SK-N-SH (cell line): Measurements from ENCODE around the gene TGIF1. TPM values are rescaled to one million over a fixed set of nuclear protein-coding genes. Genes with fewer than 3 reads are reported as not detected.

Experiments
- CTCF ChIA-PET: fragments of 300-600, 350-600 bp; formaldehyde crosslinking; extraction: SDS; loops from one replicate; lab custom pipeline; 2021; lab: Yijun Ruan, JAX
- POLR2A ChIA-PET: fragments of 350-600 bp; sonication (Branson Sonifier 250); formaldehyde crosslinking; extraction: SDS; loops from one replicate; lab custom pipeline; 2020; ENCODE audit warnings: antibody characterized with exemption, inconsistent platforms; lab: Yijun Ruan, JAX
- DNase-seq: peaks from one replicate; pipeline ENCODE4 v3.0.0; 2012
- H2AFZ ChIP-seq: fragments of 200-600 bp; sonication (generic); 2 replicates; pipeline ENCODE4 v1.8.1; 2016; ENCODE audit warnings: antibody characterized with exemption, mild to moderate bottlenecking, low read depth
- H3F3A ChIP-seq: fragments of 200-600 bp; sonication (generic); replicated peaks from 2 replicates; pipeline ENCODE3; 2016; ENCODE audit warnings: antibody characterized with exemption, mild to moderate bottlenecking; ENCODE audit not compliant: insufficient read depth
- H3K27ac ChIP-seq, 2 experiments: fragments of 200-500 bp in 1 of 2; fragments of 200-600 bp in 1 of 2; sonication (Bioruptor generic) in 1 of 2; sonication (generic), shearing (Covaris generic) in 1 of 2; 2 replicates each; pipeline versions ENCODE4 v1.5.1 to v1.6.1; 2014 to 2016; ENCODE audit warnings: low read depth in 2 of 2, inconsistent platforms in 1 of 2, low read length in 1 of 2, mild to moderate bottlenecking in 1 of 2, mixed read lengths in 1 of 2
- H3K27me3 ChIP-seq: fragments of 200-600 bp; sonication (generic), shearing (Covaris generic); 2 replicates; pipeline ENCODE4 v1.6.1; 2016; ENCODE audit warnings: mixed run types; ENCODE audit not compliant: insufficient read depth
- H3K36me3 ChIP-seq, 2 experiments: fragments of 200-500 bp in 1 of 2; fragments of 200-600 bp in 1 of 2; sonication (Bioruptor generic) in 1 of 2; sonication (generic) in 1 of 2; replicated peaks in 1 of 2; 2 replicates each; pipeline versions ENCODE3 to v1.5.1; 2014 to 2016; ENCODE audit warnings: low read length in 1 of 2, mild to moderate bottlenecking in 1 of 2; ENCODE audit not compliant: insufficient read depth in 2 of 2, control insufficient read depth in 1 of 2
- H3K4me1 ChIP-seq, 2 experiments: fragments of 200-500 bp in 1 of 2; fragments of 200-600 bp in 1 of 2; sonication (Bioruptor generic) in 1 of 2; sonication (generic), shearing (Covaris generic) in 1 of 2; 2 replicates each; pipeline versions ENCODE4 v1.5.1 to v1.6.1; 2014 to 2016; ENCODE audit warnings: low read depth in 1 of 2, low read length in 1 of 2, mixed run types in 1 of 2; ENCODE audit not compliant: insufficient read depth in 2 of 2, control insufficient read depth in 1 of 2
- H3K4me2 ChIP-seq: fragments of 200-600 bp; sonication (generic), shearing (Covaris generic); 2 replicates; pipeline ENCODE4 v1.6.1; 2017; ENCODE audit warnings: mixed run types
- H3K4me3 ChIP-seq, 2 experiments: fragments of 200-500 bp in 1 of 2; fragments of 200-600 bp in 1 of 2; sonication (Bioruptor generic) in 1 of 2; sonication (generic), shearing (Covaris generic) in 1 of 2; 2 replicates each; pipeline versions ENCODE4 v1.5.1 to v1.8.1; 2014 to 2016; ENCODE audit warnings: low read depth in 2 of 2, inconsistent platforms in 1 of 2, low read length in 1 of 2, mild to moderate bottlenecking in 1 of 2, mixed read lengths in 1 of 2, moderate library complexity in 1 of 2
- H3K79me2 ChIP-seq: fragments of 200-600 bp; sonication (generic); 2 replicates; pipeline ENCODE4 v1.8.1; 2017; ENCODE audit warnings: mild to moderate bottlenecking; ENCODE audit not compliant: insufficient read depth
- H3K9ac ChIP-seq: fragments of 200-600 bp; sonication (generic); 2 replicates; pipeline ENCODE4 v1.6.1; 2017; ENCODE audit warnings: mixed run types
- H3K9me2 ChIP-seq: fragments of 200-600 bp; sonication (generic); 2 replicates; pipeline ENCODE4 v1.6.1; 2017; ENCODE audit warnings: mixed run types
- H3K9me3 ChIP-seq: fragments of 200-600 bp; sonication (generic); 2 replicates; pipeline ENCODE4 v1.6.1; 2017; ENCODE audit warnings: mixed run types, mild to moderate bottlenecking, moderate library complexity
- H4K20me1 ChIP-seq: fragments of 200-600 bp; sonication (generic); 2 replicates; pipeline ENCODE4 v1.6.1; 2017; ENCODE audit warnings: mild to moderate bottlenecking, mixed run types; ENCODE audit not compliant: insufficient read depth
- CHD2 ChIP-seq: fragments of 150-350 bp; IDR thresholded peaks from 2 replicates; pipeline ENCODE4 v1.6.1; 2018; ENCODE audit warnings: low read length; ENCODE audit not compliant: partially characterized antibody
- ELF1 ChIP-seq: IDR thresholded peaks from 2 replicates; pipeline ENCODE4 v1.4.0; 2012
- EP300 ChIP-seq, 2 experiments: IDR thresholded peaks; 2 replicates each; pipeline versions ENCODE4 v1.4.0 to v1.6.1; 2012; ENCODE audit warnings: borderline replicate concordance in 1 of 2, low read depth in 1 of 2, low read length in 1 of 2
- EZH2phosphoT487 ChIP-seq: fragments of 200-600 bp; sonication (generic); IDR thresholded peaks from 2 replicates; pipeline ENCODE4 v1.6.1; 2017; ENCODE audit warnings: low read depth, mixed run types, mild to moderate bottlenecking, antibody characterized with exemption, moderate library complexity, borderline replicate concordance
- FOSL2 ChIP-seq: IDR thresholded peaks from 2 replicates; pipeline ENCODE4 v1.4.0; 2012; ENCODE audit warnings: low read depth, mild to moderate bottlenecking, moderate library complexity, borderline replicate concordance
- FOXM1 ChIP-seq: IDR thresholded peaks from 2 replicates; pipeline ENCODE4 v1.4.0; 2012; ENCODE audit warnings: low read depth, mild to moderate bottlenecking
- JUND ChIP-seq: IDR thresholded peaks from 2 replicates; pipeline ENCODE4 v1.4.0; 2012
- MEF2A ChIP-seq: IDR thresholded peaks from 2 replicates; pipeline ENCODE4 v1.4.0; 2012; ENCODE audit warnings: low read depth, borderline replicate concordance
- POLR2AphosphoS5 ChIP-seq: IDR thresholded peaks from 2 replicates; pipeline ENCODE4 v1.6.1; 2012; ENCODE audit warnings: low read depth, low read length
- RAD21 ChIP-seq: IDR thresholded peaks from 2 replicates; pipeline ENCODE4 v1.6.1; 2012; ENCODE audit warnings: mild to moderate bottlenecking, low read length
- RXRA ChIP-seq: IDR thresholded peaks from 2 replicates; pipeline ENCODE4 v1.4.0; 2012; ENCODE audit warnings: low read depth, mild to moderate bottlenecking, borderline replicate concordance
- TAF1 ChIP-seq: IDR thresholded peaks from 2 replicates; pipeline ENCODE4 v1.6.1; 2012; ENCODE audit warnings: low read depth, mild to moderate bottlenecking, low read length, moderate library complexity, borderline replicate concordance
- TCF12 ChIP-seq: IDR thresholded peaks from 2 replicates; pipeline ENCODE4 v1.4.0; 2012
- WGBS: methylation state at CpG from one replicate; pipeline ENCODE4 v1.1.6; 2017; ENCODE audit warnings: low lambda C conversion rate; 5-methylcytosine and 5-hydroxymethylcytosine counted together
- polyA plus RNA-seq, 3 experiments: library from polyadenylated mRNA; depleted of rRNA; stranded (reverse); fragments of >200 nt; gene quantifications; 2 replicates each; pipeline ENCODE4 v1.2.3, GENCODE V29; 2012
- TF ChIP-seq, protein P1 (sequence below): fragments of 150-350 bp; IDR thresholded peaks from 2 replicates; pipeline ENCODE4 v1.6.1; 2017; ENCODE audit warnings: antibody characterized with exemption, low read length, low read depth, borderline replicate concordance
- TF ChIP-seq, protein P2 (sequence below): IDR thresholded peaks from 2 replicates; pipeline ENCODE4 v1.4.0; 2012; ENCODE audit warnings: low read depth
- TF ChIP-seq, protein P3 (sequence below): IDR thresholded peaks from 2 replicates; pipeline ENCODE4 v1.4.0; 2012; ENCODE audit warnings: low read depth, borderline replicate concordance
- TF ChIP-seq, protein P4 (sequence below): fragments of 150-350 bp; IDR thresholded peaks from 2 replicates; pipeline ENCODE4 v1.6.1; 2016; ENCODE audit warnings: mild to moderate bottlenecking, low read depth, low read length
- TF ChIP-seq, protein P5 (sequence below): IDR thresholded peaks from 2 replicates; pipeline ENCODE4 v1.4.0; 2012; ENCODE audit warnings: low read depth, borderline replicate concordance

The TGIF1 gene
- polyA plus RNA-seq, 1 of the 3 experiments (the other 2 are of a cell fraction): 113 TPM

DNA sequence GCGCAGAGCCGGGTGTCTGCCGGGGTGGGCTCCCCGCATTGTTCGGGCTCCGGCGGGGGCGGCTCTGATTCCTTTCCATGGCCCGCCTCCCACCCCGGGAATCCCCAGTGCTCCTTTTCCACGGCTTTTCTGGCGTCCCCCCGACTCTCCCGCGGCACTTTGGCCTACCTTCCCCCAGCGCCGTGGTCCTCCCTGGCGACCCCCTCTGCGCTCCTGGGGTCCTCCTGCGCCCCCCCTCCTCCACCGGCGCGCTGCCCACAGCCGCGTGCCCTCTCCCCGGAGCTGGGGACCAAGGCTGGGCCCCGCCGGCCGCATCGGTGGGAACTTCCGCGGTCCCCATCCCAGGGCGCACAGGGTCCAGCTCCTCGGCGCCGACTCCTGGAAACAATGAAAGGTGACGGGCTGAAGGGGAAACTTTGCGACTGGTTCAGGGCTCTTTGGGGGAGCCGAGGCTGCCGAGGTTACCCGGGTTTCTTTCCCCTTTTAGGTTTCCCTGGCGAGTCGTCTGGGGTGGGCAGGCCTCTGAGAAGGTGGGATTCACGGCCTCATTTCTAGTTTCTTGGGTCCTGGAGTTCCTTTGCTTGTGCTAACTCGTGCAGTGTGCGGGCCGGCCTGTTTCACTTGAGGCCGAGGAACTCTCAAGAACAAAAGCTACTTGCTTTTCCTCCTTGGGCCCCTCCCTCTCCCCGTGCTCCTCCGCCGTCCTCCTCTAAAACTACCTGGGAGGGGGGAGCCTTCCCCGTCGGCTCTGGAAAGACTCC is 2.2 kb downstream of the TGIF1 start (continued):
- TF ChIP-seq, protein P1, sequence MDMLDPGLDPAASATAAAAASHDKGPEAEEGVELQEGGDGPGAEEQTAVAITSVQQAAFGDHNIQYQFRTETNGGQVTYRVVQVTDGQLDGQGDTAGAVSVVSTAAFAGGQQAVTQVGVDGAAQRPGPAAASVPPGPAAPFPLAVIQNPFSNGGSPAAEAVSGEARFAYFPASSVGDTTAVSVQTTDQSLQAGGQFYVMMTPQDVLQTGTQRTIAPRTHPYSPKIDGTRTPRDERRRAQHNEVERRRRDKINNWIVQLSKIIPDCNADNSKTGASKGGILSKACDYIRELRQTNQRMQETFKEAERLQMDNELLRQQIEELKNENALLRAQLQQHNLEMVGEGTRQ: no peak
- TF ChIP-seq EZH2phosphoT487 (no peak), CHD2 (no peak), POLR2AphosphoS5 (peak; percentile 12; the same call in 1 of the 2 replicates), RAD21 (no peak), JUND (no peak), RXRA (no peak)
- TF ChIP-seq, protein P2, sequence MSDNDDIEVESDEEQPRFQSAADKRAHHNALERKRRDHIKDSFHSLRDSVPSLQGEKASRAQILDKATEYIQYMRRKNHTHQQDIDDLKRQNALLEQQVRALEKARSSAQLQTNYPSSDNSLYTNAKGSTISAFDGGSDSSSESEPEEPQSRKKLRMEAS: no peak
- TF ChIP-seq, protein P3, sequence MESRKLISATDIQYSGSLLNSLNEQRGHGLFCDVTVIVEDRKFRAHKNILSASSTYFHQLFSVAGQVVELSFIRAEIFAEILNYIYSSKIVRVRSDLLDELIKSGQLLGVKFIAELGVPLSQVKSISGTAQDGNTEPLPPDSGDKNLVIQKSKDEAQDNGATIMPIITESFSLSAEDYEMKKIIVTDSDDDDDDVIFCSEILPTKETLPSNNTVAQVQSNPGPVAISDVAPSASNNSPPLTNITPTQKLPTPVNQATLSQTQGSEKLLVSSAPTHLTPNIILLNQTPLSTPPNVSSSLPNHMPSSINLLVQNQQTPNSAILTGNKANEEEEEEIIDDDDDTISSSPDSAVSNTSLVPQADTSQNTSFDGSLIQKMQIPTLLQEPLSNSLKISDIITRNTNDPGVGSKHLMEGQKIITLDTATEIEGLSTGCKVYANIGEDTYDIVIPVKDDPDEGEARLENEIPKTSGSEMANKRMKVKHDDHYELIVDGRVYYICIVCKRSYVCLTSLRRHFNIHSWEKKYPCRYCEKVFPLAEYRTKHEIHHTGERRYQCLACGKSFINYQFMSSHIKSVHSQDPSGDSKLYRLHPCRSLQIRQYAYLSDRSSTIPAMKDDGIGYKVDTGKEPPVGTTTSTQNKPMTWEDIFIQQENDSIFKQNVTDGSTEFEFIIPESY: no peak
- TF ChIP-seq, all 33 proteins: peak for 5

DNA sequence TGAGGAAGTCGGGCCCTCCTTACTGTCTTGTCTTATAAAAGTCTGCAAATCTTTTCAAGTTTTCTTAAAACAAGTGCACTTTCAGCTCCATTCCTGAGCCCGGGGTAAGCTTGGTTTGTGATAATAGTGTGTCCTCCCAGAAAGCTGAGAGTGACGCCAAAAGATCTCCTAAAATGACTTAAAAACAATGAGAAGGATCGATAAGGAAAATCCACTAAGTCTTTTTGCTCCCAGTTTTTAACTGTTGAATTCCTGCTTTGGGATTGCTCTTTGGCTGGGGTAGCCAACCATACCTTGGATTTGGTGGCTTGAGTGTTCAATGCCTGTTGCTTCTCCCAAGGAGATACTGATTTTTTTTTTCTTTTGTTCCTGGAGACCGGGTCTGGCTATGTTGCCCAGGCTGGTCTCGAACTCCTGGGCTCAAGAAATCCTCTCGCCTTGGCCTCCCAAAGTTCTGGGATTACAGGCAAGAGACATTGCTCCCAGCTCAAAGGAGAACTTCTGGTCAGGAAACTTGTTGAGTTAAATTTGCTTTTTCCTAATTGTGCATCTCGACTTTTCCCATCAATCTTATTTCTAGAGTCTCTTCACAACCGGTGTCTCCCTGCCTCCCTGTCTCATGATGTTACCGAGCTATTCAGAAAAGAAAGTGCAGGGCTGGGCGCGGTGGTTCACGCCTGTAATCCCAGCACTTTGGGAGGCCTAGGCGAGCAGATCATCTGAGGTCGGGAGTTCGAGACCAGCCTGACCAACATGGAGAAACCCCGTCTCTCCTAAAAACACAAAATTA is 3.0 kb downstream of the TGIF1 start:
- H3K36me3 ChIP-seq: peaks cover 19% of the 10 kb centered on the region in 2 experiments
- WGBS: 70% methylated on average over 17 of the region's 17 CpGs
- POLR2A ChIA-PET: interaction anchor here (0.6 to 1.3 kb wide), 2 partner anchors 142 to 206 kb away, joined by 4 read pairs; no protein-coding TSS in a partner anchor
- H3K4me2 ChIP-seq: peak overlapping the region; percentile 86
- H3K79me2 ChIP-seq: peaks cover 89% of the 10 kb centered on the region
- H2AFZ ChIP-seq: no peak overlapping the region
- H3F3A ChIP-seq: peaks cover 32% of the 10 kb centered on the region
- no peaks in the 10 kb centered on the region for H3K9me2 ChIP-seq
- H3K4me1 ChIP-seq: peaks cover 27 to 31% of the 10 kb centered on the region in 2 experiments; a peak in 3 of 4 replicates
- peaks cover 26% of the 10 kb centered on the region for H4K20me1 ChIP-seq
- peak overlapping the region; percentile 99 for H3K9ac ChIP-seq
- CTCF ChIA-PET: interaction anchor here (0.7 to 6.2 kb wide), 11 partner anchors 8 to 213 kb away, joined by 3 to 66 read pairs (median 5); no protein-coding TSS in a partner anchor
- H3K9me3 ChIP-seq: no peaks in the 10 kb centered on the region
- H3K27me3 ChIP-seq: no peaks in the 10 kb centered on the region
- DNase-seq: no peak
- peak overlapping the region; percentile 74 to 93 for H3K4me3 ChIP-seq
- H3K27ac ChIP-seq: peak overlapping the region; percentile 96 to 99
- no peak for TF ChIP-seq CHD2
- no peak for TF ChIP-seq EP300 (IDR thresholded peaks at IDR 0.05; ENCODE audit: borderline replicate concordance in 1 of 2, low read depth in 1 of 2, low read length in 1 of 2)
- TF ChIP-seq POLR2AphosphoS5: no peak
- TF ChIP-seq, protein P4, sequence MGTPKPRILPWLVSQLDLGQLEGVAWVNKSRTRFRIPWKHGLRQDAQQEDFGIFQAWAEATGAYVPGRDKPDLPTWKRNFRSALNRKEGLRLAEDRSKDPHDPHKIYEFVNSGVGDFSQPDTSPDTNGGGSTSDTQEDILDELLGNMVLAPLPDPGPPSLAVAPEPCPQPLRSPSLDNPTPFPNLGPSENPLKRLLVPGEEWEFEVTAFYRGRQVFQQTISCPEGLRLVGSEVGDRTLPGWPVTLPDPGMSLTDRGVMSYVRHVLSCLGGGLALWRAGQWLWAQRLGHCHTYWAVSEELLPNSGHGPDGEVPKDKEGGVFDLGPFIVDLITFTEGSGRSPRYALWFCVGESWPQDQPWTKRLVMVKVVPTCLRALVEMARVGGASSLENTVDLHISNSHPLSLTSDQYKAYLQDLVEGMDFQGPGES: no peak
- TF ChIP-seq FOSL2: no peak
- TF ChIP-seq TAF1: no peak
- TF ChIP-seq TCF12: no peak
- TF ChIP-seq ELF1: no peak
- TF ChIP-seq, protein P1: no peak
- TF ChIP-seq MEF2A: no peak
- TF ChIP-seq FOXM1: no peak
- TF ChIP-seq, protein P5, sequence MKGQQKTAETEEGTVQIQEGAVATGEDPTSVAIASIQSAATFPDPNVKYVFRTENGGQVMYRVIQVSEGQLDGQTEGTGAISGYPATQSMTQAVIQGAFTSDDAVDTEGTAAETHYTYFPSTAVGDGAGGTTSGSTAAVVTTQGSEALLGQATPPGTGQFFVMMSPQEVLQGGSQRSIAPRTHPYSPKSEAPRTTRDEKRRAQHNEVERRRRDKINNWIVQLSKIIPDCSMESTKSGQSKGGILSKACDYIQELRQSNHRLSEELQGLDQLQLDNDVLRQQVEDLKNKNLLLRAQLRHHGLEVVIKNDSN: no peak
- TF ChIP-seq EZH2phosphoT487: no peak
- no peak for TF ChIP-seq RAD21
